Measurements from ENCODE around the gene CDCA7.

DNA sequence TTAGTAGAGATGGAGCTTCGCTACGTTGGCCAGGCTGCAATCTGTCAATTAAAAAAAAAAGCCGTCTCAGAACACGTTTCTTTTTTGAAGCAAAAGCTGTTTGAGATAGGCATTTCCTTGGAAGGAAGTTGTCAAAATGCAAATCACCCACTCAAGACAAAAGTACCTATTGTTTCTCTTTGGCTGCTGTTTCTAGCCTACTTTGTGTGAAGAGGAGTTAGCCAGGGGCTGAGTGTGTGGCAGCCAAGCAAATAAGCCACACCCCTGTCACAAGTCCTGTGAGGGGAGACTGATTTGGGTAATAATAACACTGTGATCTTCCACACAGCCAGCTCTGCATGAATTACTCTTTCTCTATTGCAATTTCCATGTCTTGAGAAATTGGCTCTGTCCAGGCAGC lies 47.4 kb upstream of the CDCA7 start:
- TF ChIP-seq, protein P1, sequence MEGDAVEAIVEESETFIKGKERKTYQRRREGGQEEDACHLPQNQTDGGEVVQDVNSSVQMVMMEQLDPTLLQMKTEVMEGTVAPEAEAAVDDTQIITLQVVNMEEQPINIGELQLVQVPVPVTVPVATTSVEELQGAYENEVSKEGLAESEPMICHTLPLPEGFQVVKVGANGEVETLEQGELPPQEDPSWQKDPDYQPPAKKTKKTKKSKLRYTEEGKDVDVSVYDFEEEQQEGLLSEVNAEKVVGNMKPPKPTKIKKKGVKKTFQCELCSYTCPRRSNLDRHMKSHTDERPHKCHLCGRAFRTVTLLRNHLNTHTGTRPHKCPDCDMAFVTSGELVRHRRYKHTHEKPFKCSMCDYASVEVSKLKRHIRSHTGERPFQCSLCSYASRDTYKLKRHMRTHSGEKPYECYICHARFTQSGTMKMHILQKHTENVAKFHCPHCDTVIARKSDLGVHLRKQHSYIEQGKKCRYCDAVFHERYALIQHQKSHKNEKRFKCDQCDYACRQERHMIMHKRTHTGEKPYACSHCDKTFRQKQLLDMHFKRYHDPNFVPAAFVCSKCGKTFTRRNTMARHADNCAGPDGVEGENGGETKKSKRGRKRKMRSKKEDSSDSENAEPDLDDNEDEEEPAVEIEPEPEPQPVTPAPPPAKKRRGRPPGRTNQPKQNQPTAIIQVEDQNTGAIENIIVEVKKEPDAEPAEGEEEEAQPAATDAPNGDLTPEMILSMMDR (IDR thresholded peaks at IDR 0.05), result no peak
- no peak for TF ChIP-seq POLR2A (IDR thresholded peaks at IDR 0.05)
